SK-N-SH treated with all-trans-retinoic acid at 6 μM for 48 hours (cell line): ENCODE measurements around the gene ADAMTS13.

ENCODE experiments used
- ARNTL ChIP-seq: fragments of 450-650 bp; formaldehyde crosslinking; IDR thresholded peaks from 2 replicates; pipeline ENCODE4 v1.5.0; 2020; ENCODE audit warnings: low read depth, mild to moderate bottlenecking, moderate library complexity, borderline replicate concordance
- CREB5 ChIP-seq: fragments of 250-450 bp; sonication (Bioruptor Pico); IDR thresholded peaks from 2 replicates; pipeline ENCODE4 v1.5.1; 2020; ENCODE audit warnings: low read depth, mild to moderate bottlenecking, moderate library complexity
- CSDC2 ChIP-seq: fragments of 250-450 bp; sonication (Bioruptor Pico); IDR thresholded peaks from 2 replicates; pipeline ENCODE4 v1.5.0; 2020; ENCODE audit warnings: mild to moderate bottlenecking, moderate library complexity
- ESRRG ChIP-seq: fragments of 250-450 bp; sonication (Bioruptor Pico); IDR thresholded peaks from 2 replicates; pipeline ENCODE4 v1.6.1; 2021; ENCODE audit warnings: mild to moderate bottlenecking
- POU6F1 ChIP-seq: fragments of 250-450 bp; sonication (Bioruptor Pico); IDR thresholded peaks from 2 replicates; pipeline ENCODE4 v1.8.0; 2021; ENCODE audit warnings: low read depth, mild to moderate bottlenecking, moderate library complexity, borderline replicate concordance
- RARB ChIP-seq: fragments of 250-450 bp; sonication (Bioruptor Pico); IDR thresholded peaks from 2 replicates; pipeline ENCODE4 v1.8.0; 2021; ENCODE audit warnings: mild to moderate bottlenecking, moderate library complexity
- TCF4 ChIP-seq: fragments of 250-450 bp; sonication (Bioruptor Pico); IDR thresholded peaks from 2 replicates; pipeline ENCODE4 v1.8.0; 2021; ENCODE audit warnings: mild to moderate bottlenecking, moderate library complexity, borderline replicate concordance
- ZFP3 ChIP-seq: fragments of 250-450 bp; sonication (Bioruptor Pico); IDR thresholded peaks from 2 replicates; pipeline ENCODE4 v1.5.0; 2020; ENCODE audit warnings: mild to moderate bottlenecking, moderate library complexity
- ZFP30 ChIP-seq: fragments of 450-650 bp; formaldehyde crosslinking; IDR thresholded peaks from 2 replicates; pipeline ENCODE4 v1.5.0; 2022; ENCODE audit warnings: mild to moderate bottlenecking, moderate library complexity

GRCh38 chr9:133377721-133378216 lies 44.4 kb upstream of the ADAMTS13 start:
- TF ChIP-seq ZFP30 (CRISPR knock-in tag) = no peak
- TF ChIP-seq ZFP3 (CRISPR knock-in tag) = no peak
- no peak for TF ChIP-seq ARNTL (CRISPR knock-in tag)
- no peak for TF ChIP-seq POU6F1 (CRISPR knock-in tag)
- TF ChIP-seq TCF4 (CRISPR knock-in tag) = no peak
- no peak for TF ChIP-seq CSDC2
- no peak for TF ChIP-seq RARB (CRISPR knock-in tag)
- TF ChIP-seq ESRRG (CRISPR knock-in tag) = no peak
- no peak for TF ChIP-seq CREB5 (CRISPR knock-in tag)
